Astrocyte (in vitro differentiated cells and primary cell): Measurements from ENCODE around the gene MORN1. TPM values are rescaled to one million over a fixed set of nuclear protein-coding genes. Genes with fewer than 3 reads are reported as not detected.

Experiments
- DNase-seq: peaks from one replicate; pipeline ENCODE4 v3.0.0-alpha.2; 2010; ENCODE audit warnings: low read depth
- FAIRE-seq: peaks from 2 replicates; lab custom pipeline; 2011; peaks lifted over from hg19 to GRCh38; lab: Jason Lieb, UNC
- H2AFZ ChIP-seq: 2 replicates; pipeline ENCODE4 v1.6.0; 2012; ENCODE audit warnings: low read depth, low read length, inconsistent platforms
- H3K27ac ChIP-seq: 2 replicates; pipeline ENCODE4 v1.5.1; 2011; ENCODE audit warnings: low read depth, low read length, inconsistent platforms
- H3K27me3 ChIP-seq: 2 replicates; pipeline ENCODE4 v1.6.0; 2011; ENCODE audit warnings: low read length, inconsistent platforms; ENCODE audit not compliant: insufficient read depth
- H3K36me3 ChIP-seq: 2 replicates; pipeline ENCODE4 v1.5.1; 2011; ENCODE audit warnings: low read length, inconsistent platforms; ENCODE audit not compliant: insufficient read depth
- H3K4me1 ChIP-seq: 2 replicates; pipeline ENCODE4 v1.5.1; 2011; ENCODE audit warnings: low read length, inconsistent platforms; ENCODE audit not compliant: insufficient read depth
- H3K4me2 ChIP-seq: 2 replicates; pipeline ENCODE4 v1.6.0; 2012; ENCODE audit warnings: low read length, inconsistent platforms
- H3K4me3 ChIP-seq: 2 replicates; pipeline ENCODE4 v1.5.1; 2011; ENCODE audit warnings: low read depth, mild to moderate bottlenecking, low read length, inconsistent platforms; ENCODE audit not compliant: insufficient read depth
- H3K79me2 ChIP-seq: 2 replicates; pipeline ENCODE4 v1.6.0; 2012; ENCODE audit warnings: mild to moderate bottlenecking, low read length, inconsistent platforms; ENCODE audit not compliant: insufficient read depth
- H3K9ac ChIP-seq: 2 replicates; pipeline ENCODE4 v1.6.0; 2012; ENCODE audit warnings: mild to moderate bottlenecking, low read length, inconsistent platforms
- H3K9me3 ChIP-seq: 2 replicates; pipeline ENCODE4 v1.5.1; 2012; ENCODE audit warnings: low read depth, mild to moderate bottlenecking, low read length, inconsistent platforms; ENCODE audit not compliant: insufficient read depth
- H4K20me1 ChIP-seq: 2 replicates; pipeline ENCODE4 v1.6.0; 2012; ENCODE audit warnings: low read length, inconsistent platforms; ENCODE audit not compliant: insufficient read depth
- H3K27ac Mint-ChIP-seq: one replicate; pipeline ENCODE4 v1.8.0; 2021; ENCODE audit warnings: mild to moderate bottlenecking, mixed read lengths; ENCODE audit not compliant: unreplicated experiment
- H3K27me3 Mint-ChIP-seq: one replicate; pipeline ENCODE4 v1.8.0; 2021; ENCODE audit warnings: low read depth, mixed read lengths; ENCODE audit not compliant: unreplicated experiment
- H3K36me3 Mint-ChIP-seq: one replicate; pipeline ENCODE4 v1.8.0; 2021; ENCODE audit warnings: low read depth, mixed read lengths; ENCODE audit not compliant: unreplicated experiment
- H3K4me1 Mint-ChIP-seq: one replicate; pipeline ENCODE4 v1.8.0; 2021; ENCODE audit warnings: low read depth, mixed read lengths; ENCODE audit not compliant: unreplicated experiment
- H3K4me3 Mint-ChIP-seq: one replicate; pipeline ENCODE4 v1.8.0; 2021; ENCODE audit warnings: mild to moderate bottlenecking, moderate library complexity, mixed read lengths; ENCODE audit not compliant: unreplicated experiment
- H3K9me3 Mint-ChIP-seq: one replicate; pipeline ENCODE4 v1.8.0; 2021; ENCODE audit warnings: mild to moderate bottlenecking, mixed read lengths; ENCODE audit not compliant: unreplicated experiment
- CTCF ChIP-seq: IDR thresholded peaks from 2 replicates; pipeline ENCODE4 v1.5.1; 2011; ENCODE audit warnings: low read depth, mild to moderate bottlenecking, inconsistent platforms, low read length, moderate library complexity; ENCODE audit not compliant: insufficient read depth
- EZH2 ChIP-seq: IDR thresholded peaks from 2 replicates; pipeline ENCODE4 v1.6.1; 2012; ENCODE audit warnings: mild to moderate bottlenecking, low read length, inconsistent platforms; ENCODE audit not compliant: insufficient read depth
- total RNA-seq: library from RNA; stranded (reverse); gene quantifications from 2 replicates; pipeline ENCODE4 v1.2.1, GENCODE V29; 2021

The MORN1 gene
- total RNA-seq, 1 donor from 2014 or later: 9.2 TPM

- no peak for DNase-seq
- no peak for TF ChIP-seq CTCF
- TF ChIP-seq EZH2: no peak
- H3K9ac ChIP-seq: peak overlapping the region; percentile 61
- H3K27me3 ChIP-seq: no peaks in the 10 kb centered on the region
- H2AFZ ChIP-seq: no peak overlapping the region
- H3K36me3 ChIP-seq: no peaks in the 10 kb centered on the region
- peaks cover 8% of the 10 kb centered on the region for H3K36me3 Mint-ChIP-seq
- no peak overlapping the region for H3K4me3 ChIP-seq
- peaks cover 92% of the 10 kb centered on the region for H3K79me2 ChIP-seq
- H3K4me3 Mint-ChIP-seq: no peak overlapping the region
- H3K27me3 Mint-ChIP-seq: no peaks in the 10 kb centered on the region
- peaks cover 75% of the 10 kb centered on the region for H4K20me1 ChIP-seq
- no peak overlapping the region for H3K27ac ChIP-seq
- no peaks in the 10 kb centered on the region for H3K9me3 Mint-ChIP-seq
- FAIRE-seq: no peak
- H3K9me3 ChIP-seq: no peaks in the 10 kb centered on the region
- peak overlapping the region; percentile 87 for H3K4me2 ChIP-seq
- peaks cover 43% of the 10 kb centered on the region for H3K4me1 ChIP-seq
- H3K27ac Mint-ChIP-seq: no peak overlapping the region
- peaks cover 18% of the 10 kb centered on the region for H3K4me1 Mint-ChIP-seq
Measured at GRCh38 chr1:2289607-2290006, 101.7 kb downstream of the MORN1 start.

GRCh38 chr1:2288816-2289536 lies 102.4 kb downstream of the MORN1 start:
- Histone ChIP-seq H3K36me3 (no peaks in the 10 kb centered on the region), H3K27ac (no peak overlapping the region), H2AFZ (no peak overlapping the region), H3K27me3 (no peaks in the 10 kb centered on the region), H3K9ac (no peak overlapping the region), H4K20me1 (peaks cover 75% of the 10 kb centered on the region), H3K4me1 (peaks cover 37% of the 10 kb centered on the region), H3K9me3 (no peaks in the 10 kb centered on the region), H3K79me2 (peaks cover 92% of the 10 kb centered on the region), H3K4me2 (no peak overlapping the region), H3K4me3 (no peak overlapping the region)
- TF ChIP-seq CTCF (no peak), EZH2 (no peak)
- FAIRE-seq (no peak), DNase-seq (no peak)
- no peaks in the 10 kb centered on the region for H3K9me3 Mint-ChIP-seq
- peaks cover 16% of the 10 kb centered on the region for H3K4me1 Mint-ChIP-seq
- peaks cover 7% of the 10 kb centered on the region for H3K36me3 Mint-ChIP-seq
- no peak overlapping the region for H3K27ac Mint-ChIP-seq
- no peak overlapping the region for H3K4me3 Mint-ChIP-seq
- no peaks in the 10 kb centered on the region for H3K27me3 Mint-ChIP-seq

GRCh38 chr1:2288311-2288710 lies 103.0 kb downstream of the MORN1 start:
- H3K4me1 Mint-ChIP-seq: peaks cover 14% of the 10 kb centered on the region
- peaks cover 4% of the 10 kb centered on the region for H3K36me3 Mint-ChIP-seq
- Histone ChIP-seq H3K79me2 (peaks cover 92% of the 10 kb centered on the region), H4K20me1 (peaks cover 75% of the 10 kb centered on the region), H3K27me3 (no peaks in the 10 kb centered on the region), H3K4me3 (no peak overlapping the region), H2AFZ (no peak overlapping the region), H3K4me2 (no peak overlapping the region), H3K36me3 (no peaks in the 10 kb centered on the region), H3K27ac (no peak overlapping the region), H3K9me3 (no peaks in the 10 kb centered on the region), H3K9ac (no peak overlapping the region), H3K4me1 (peaks cover 36% of the 10 kb centered on the region)
- TF ChIP-seq EZH2: no peak
- TF ChIP-seq CTCF: no peak
- no peaks in the 10 kb centered on the region for H3K9me3 Mint-ChIP-seq
- FAIRE-seq (no peak), DNase-seq (no peak)
- no peaks in the 10 kb centered on the region for H3K27me3 Mint-ChIP-seq
- H3K4me3 Mint-ChIP-seq: no peak overlapping the region
- H3K27ac Mint-ChIP-seq: no peak overlapping the region
